GM12891 (cell line): ENCODE data around the gene ZGPAT.
"Not testable (repeated sequence)": the region's sequence is repeated elsewhere in the genome, so short reads cannot be mapped to it uniquely, and the experiment has no call there.

ENCODE experiments used
- DNase-seq: peaks from one replicate; pipeline ENCODE4 v3.0.0; 2011; ENCODE audit warnings: low spot score; ENCODE audit not compliant: insufficient read length
- FAIRE-seq: peaks from 2 replicates; lab custom pipeline; 2011; peaks lifted over from hg19 to GRCh38; lab: Jason Lieb, UNC
- PAX5 ChIP-seq: IDR thresholded peaks from 2 replicates; pipeline ENCODE4 v1.6.1; 2011; ENCODE audit warnings: low read length, moderate library complexity, mild to moderate bottlenecking; ENCODE audit not compliant: insufficient read depth, severe bottlenecking
- POLR2A ChIP-seq: IDR thresholded peaks from 2 replicates; pipeline ENCODE4 v1.6.1; 2011; ENCODE audit warnings: low read depth, low read length, control low read depth
- POLR2AphosphoS5 ChIP-seq: IDR thresholded peaks from 2 replicates; pipeline ENCODE4 v1.6.1; 2011; ENCODE audit warnings: low read depth, low read length, control low read depth
- POU2F2 ChIP-seq: IDR thresholded peaks from 2 replicates; pipeline ENCODE4 v1.6.1; 2011; ENCODE audit warnings: low read depth, mild to moderate bottlenecking, control low read depth, low read length, moderate library complexity
- SPI1 ChIP-seq: IDR thresholded peaks from 2 replicates; pipeline ENCODE4 v1.6.1; 2011; ENCODE audit warnings: low read depth, low read length, control low read depth
- TAF1 ChIP-seq: IDR thresholded peaks from 2 replicates; pipeline ENCODE4 v1.6.1; 2011; ENCODE audit warnings: low read depth, low read length, control low read depth

Gene ZGPAT

DNA sequence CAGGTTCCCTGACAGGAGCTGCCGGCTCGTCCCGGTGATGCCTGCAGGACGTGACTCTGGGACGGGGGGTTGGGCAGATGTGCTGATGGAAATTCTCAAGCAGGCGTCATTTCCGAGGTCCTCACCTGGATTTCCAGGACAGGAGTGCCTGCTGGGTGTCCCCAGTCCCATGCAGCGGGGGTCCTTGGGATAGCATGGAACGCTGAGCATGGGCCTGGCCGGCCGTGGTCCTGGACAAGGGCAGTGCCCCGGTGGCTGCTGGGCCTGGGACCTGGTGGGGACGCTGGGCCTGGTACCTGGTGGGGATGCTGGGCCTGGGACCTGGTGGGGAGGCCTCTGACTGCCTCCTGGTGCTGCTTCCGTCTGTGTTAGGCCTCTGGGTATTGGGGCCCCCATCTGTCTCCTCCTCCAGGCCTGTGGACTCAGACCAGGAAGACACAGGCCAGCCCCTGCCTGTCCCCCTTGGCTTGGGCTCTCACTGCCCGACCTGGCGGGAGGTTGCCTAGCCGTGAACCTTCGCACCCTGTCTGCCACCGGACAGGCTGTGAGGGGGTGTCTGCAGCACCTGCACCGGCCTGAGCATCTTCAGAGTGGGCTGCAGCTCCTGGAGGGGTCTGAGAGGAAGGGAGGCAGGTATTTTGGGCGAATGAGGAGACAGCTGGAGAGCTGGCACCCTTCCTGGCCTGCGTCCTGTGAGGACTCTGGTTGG lies 43.5 kb upstream of the ZGPAT start:
- DNase-seq (no peak), FAIRE-seq (no peak)

DNA sequence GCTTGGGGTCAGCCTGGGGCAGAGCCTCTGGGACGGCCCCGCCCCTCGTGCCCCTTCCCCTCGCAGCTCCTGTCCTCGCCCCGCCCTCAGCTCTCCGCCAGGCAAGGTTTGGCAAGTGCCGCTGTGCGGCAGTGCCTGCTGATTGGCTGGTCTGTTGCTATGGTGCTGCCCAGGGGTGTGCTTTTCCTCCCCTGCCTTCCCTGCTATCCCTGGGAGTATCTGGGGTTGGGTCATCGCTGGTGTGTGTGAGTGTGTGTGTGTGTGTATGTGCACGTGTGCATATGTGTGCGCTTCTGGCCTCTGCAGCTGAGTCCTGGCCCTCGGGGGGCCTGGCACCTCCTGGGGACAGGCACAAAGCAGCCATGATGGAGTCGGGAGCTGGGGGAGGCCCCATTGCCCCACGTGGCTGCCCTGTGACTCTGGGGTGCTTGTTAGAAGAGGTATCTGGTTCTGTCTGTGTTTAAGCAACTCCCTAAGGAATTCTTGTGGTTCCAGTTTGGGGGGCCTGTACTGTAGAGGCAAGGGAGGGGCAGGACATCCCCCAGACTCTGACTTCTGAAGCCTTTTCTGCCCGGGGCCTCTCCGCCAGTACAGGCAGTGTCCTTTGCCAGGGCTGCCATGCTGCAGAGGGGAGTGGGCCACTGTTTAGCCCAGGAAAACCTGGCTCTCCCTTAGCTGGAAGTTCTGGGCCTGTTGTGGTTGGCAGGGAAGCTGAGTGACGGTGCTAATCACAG lies 42.8 kb upstream of the ZGPAT start:
- no peak for TF ChIP-seq SPI1
- TF ChIP-seq TAF1: no peak
- no peak for TF ChIP-seq PAX5
- no peak for TF ChIP-seq POU2F2
- no peak for TF ChIP-seq POLR2AphosphoS5
- TF ChIP-seq POLR2A: no peak
- DNase-seq: no peak
- no peak for FAIRE-seq

More for the DNA sequence above, 43.5 kb upstream of the ZGPAT start:
- TF ChIP-seq POLR2AphosphoS5 (no peak), POLR2A (no peak), TAF1 (no peak), POU2F2 (no peak), SPI1 (no peak), PAX5 (no peak)

DNA sequence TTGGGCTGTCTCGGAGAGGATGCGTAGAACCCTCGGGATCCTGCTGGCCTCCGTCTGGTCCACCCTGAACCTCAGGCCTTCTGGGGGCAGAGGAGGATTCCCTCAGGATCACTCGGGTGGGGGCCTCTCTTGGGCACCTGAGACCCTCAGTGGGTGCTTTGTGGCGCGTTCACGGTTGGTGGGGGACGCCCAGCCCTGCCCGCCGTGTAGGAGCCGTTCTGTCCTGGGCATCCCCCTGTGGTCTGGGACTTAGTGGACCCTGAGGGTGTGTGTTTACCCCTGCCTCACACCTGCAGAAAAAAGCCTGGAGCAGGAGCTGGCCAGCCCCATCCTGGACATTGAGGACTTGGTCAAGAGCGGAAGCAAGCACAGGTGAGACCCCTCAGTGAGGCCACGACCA lies 42.1 kb upstream of the ZGPAT start:
- TF ChIP-seq POU2F2 (no peak), TAF1 (no peak), SPI1 (no peak), POLR2A (no peak), PAX5 (no peak), POLR2AphosphoS5 (no peak)
- DNase-seq (no peak), FAIRE-seq (no peak)

DNA sequence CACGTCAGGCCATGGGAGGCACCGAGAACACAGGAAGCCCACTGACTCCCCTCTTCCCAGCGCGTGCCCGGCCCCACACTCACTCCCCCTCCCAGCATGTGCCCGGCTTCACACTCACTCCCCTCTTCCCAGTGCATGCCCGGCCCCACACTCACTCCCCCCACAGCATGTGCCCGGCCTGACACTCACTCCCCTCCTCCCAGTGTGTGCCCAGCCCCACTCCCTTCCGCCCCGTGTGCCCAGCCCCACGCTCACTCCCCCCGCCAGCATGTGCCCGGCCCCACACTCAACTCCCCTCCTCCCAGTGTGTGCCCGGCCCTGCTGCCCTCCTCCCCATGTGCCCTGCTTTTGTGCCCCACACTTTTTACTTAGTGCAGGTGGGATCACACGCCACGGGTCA lies 40.0 kb upstream of the ZGPAT start:
- DNase-seq (no peak), FAIRE-seq (no peak)
- TF ChIP-seq TAF1 (no peak), POLR2A (no peak), SPI1 (no peak), POLR2AphosphoS5 (no peak), PAX5 (no peak), POU2F2 (no peak)

DNA sequence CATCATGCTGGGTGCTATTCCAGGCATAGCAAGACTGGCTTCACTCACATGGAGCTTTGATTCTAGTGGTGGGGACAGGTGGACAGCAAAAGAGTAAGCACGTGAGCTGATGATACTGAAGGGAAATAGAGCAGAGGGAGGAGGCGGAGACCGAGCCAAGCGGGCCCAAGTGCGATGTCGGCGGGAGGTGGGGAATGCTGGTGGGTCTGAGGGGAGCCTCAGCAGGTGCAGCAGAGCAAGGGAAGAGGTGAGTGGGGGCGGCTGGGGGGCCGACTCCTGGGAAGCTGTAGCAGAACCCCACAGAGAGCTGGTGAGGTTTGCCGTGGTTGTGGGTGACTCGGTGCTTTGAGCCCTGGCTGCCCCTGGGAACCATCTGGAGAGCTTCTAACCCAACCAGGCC lies 39.5 kb upstream of the ZGPAT start:
- TF ChIP-seq SPI1 (no peak), POU2F2 (no peak), PAX5 (no peak), TAF1 (no peak), POLR2AphosphoS5 (no peak), POLR2A (no peak)
- FAIRE-seq (no peak), DNase-seq (no peak)

DNA sequence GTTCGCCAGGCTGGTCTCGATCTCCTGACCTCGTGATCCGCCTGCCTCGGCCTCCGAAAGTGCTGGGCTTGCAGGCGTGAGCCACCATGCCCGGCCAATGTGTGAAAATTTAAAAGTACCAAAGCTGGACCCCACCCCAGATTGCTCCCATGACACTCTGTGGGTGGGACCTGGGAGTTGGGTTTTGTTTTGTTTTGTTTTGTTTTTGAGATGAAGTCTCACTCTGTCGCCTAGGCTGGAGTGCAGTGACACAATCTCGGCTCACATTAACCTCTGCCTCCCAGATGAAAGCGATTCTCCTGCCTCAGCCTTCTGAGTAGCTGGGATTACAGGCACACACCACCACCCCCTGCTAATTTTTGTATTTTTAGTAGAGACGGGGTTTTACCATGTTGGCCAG lies 36.1 kb upstream of the ZGPAT start:
- not testable (repeated sequence) for FAIRE-seq, DNase-seq

DNA sequence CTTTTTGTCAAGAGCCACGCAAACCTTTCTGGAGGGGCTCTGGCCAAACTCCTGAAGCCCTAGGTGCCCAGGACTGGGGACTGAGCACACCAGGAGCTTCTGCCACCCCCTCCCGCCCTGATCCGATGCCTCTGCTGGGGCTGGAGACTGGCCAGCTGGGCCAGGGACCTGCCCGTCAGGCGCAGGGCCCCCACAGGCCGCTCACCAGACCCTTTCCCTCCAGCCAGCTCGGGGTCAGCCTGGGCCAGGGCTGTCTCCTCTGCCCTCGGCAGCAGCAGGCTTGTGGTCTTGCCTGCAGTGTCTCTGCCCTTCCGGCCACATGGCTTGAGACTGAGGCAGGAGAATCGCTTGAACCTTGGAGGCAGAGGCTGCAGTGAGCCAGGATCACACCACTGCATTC lies 35.2 kb upstream of the ZGPAT start:
- TF ChIP-seq POLR2AphosphoS5 (no peak), POLR2A (no peak), PAX5 (no peak), POU2F2 (no peak), TAF1 (no peak), SPI1 (no peak)
- FAIRE-seq (no peak), DNase-seq (no peak)

DNA sequence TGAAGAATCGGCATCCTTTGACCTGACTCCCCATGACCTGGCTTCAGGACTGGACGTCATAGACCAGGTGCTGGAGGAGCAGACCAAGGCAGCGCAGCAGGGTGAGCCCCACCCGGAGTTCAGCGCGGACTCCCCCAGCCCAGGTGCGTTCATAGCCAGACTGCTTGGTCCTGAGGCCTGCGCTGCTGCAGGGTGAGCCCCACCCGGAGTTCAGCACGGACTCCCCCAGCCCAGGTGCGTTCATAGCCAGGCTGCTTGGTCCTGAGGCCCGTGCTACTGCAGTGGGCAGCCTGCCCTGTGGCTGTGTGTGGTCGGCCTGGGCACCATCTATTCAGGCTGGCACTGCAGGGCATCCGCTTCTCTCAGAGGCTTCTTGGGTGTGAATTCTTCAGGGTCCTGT lies 33.9 kb upstream of the ZGPAT start:
- FAIRE-seq: no peak
- TF ChIP-seq SPI1: no peak
- TF ChIP-seq POU2F2: no peak
- TF ChIP-seq POLR2AphosphoS5: no peak
- TF ChIP-seq POLR2A: no peak
- no peak for TF ChIP-seq PAX5
- no peak for TF ChIP-seq TAF1
- DNase-seq: no peak

DNA sequence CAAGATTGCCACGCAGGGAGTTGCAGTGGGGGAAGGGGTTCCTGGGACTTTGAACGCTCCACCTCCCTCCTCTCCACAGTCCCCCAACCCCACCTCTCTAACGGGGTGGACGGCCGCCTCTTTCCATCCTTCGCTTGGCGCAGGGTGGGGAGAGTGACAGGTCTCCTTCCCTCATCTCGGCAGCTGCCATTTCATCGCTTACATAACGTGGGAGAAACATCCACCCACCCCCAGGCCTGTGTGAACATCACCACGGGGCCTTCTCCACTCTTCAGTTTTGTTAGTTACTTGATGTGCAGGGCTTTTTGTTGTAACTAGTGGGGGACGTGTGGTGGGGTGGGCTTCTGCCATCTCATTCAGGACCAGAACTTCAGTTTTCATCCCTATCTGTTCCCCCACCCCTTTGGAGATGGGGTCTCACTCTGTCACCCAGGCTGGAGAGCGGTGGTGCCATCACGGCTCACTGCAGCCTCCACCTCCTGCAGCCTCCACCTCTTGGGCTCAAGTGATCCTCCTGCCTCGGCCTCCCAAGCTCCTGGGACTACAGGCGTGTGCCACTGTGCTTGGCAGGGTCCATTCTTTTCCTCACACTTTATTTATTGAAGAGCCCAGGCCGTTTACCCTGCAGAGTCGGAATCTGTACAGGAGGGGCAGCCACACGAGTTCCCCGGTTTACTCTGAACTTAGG lies 32.0 kb upstream of the ZGPAT start:
- DNase-seq (no peak), FAIRE-seq (no peak)
- no peak for TF ChIP-seq SPI1
- no peak for TF ChIP-seq TAF1
- TF ChIP-seq POLR2A: no peak
- no peak for TF ChIP-seq POU2F2
- no peak for TF ChIP-seq PAX5
- no peak for TF ChIP-seq POLR2AphosphoS5

DNA sequence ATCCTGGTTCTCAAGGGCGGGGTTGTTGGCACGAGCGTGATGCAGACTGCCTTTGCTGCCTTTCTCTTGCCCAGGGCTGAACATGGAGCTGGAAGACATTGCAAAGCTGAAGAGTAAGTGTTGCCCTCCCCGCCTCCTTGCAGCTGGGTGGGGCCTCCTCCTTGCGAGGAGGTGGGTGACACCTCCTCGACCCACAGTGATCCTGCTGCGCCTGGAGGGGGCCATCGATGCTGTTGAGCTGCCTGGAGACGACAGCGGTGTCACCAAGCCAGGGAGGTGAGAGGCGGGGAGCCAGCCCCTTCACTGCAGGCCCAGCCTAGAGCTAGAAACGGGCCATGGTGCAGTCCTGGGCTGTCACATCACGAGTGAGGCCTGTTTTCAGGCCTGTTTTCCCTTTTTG lies 29.8 kb upstream of the ZGPAT start:
- TF ChIP-seq POU2F2 (no peak), SPI1 (no peak), TAF1 (no peak), PAX5 (no peak), POLR2A (no peak), POLR2AphosphoS5 (no peak)
- no peak for FAIRE-seq
- no peak for DNase-seq
